Ovary (tissue), 9 donors: Measurements from ENCODE around the gene ALG13. TPM values are rescaled to one million over a fixed set of nuclear protein-coding genes. Genes with fewer than 3 reads are reported as not detected.

Source experiments
- DNase-seq, 5 donors: peaks; one replicate each; pipeline ENCODE4 v3.0.0-alpha.2; 2019 to 2020
- H3K27ac ChIP-seq, 2 donors: fragments of 200-600 bp; one replicate each; pipeline versions ENCODE4 v1.5.1 to v1.8.0; 2019 to 2022
- H3K27me3 ChIP-seq: fragments of 200-600 bp; one replicate; pipeline ENCODE4 v1.8.0; 2022
- H3K36me3 ChIP-seq: fragments of 200-600 bp; sonication (generic); one replicate; pipeline ENCODE4 v1.5.1; 2019
- H3K4me1 ChIP-seq: one replicate; pipeline ENCODE4 v1.8.1; 2013; ENCODE audit warnings: mild to moderate bottlenecking, moderate library complexity; ENCODE audit not compliant: insufficient read depth
- H3K4me3 ChIP-seq: fragments of 200-600 bp; sonication (generic); one replicate; pipeline ENCODE4 v1.5.1; 2017
- H3K9me3 ChIP-seq, 2 donors: fragments of 200-600 bp in 1 of 2; sonication (generic) in 1 of 2; one replicate each; pipeline versions ENCODE4 v1.5.1 to v1.8.1; 2013 to 2019; ENCODE audit warnings: mild to moderate bottlenecking in 1 of 2, moderate library complexity in 1 of 2
- CTCF ChIP-seq, 3 donors: fragments of 450-650 bp in 2 of 3; fragments of 200-600 bp in 1 of 3; IDR thresholded peaks; one replicate each; pipeline versions ENCODE4 v1.5.1 to v1.8.0; 2016 to 2022; ENCODE audit warnings: antibody characterized with exemption in 3 of 3, mild to moderate bottlenecking in 1 of 3
- EP300 ChIP-seq: sonication (generic); formaldehyde crosslinking; IDR thresholded peaks from one replicate; pipeline ENCODE4 v1.6.1; 2017; ENCODE audit warnings: antibody characterized with exemption
- POLR2A ChIP-seq: fragments of 450-650 bp; IDR thresholded peaks from one replicate; pipeline ENCODE4 v1.6.1; 2017; ENCODE audit warnings: antibody characterized with exemption, mild to moderate bottlenecking, moderate library complexity
- WGBS, 3 donors: extraction: QIAGEN DNeasy Blood & Tissue Kit in 1 of 3; methylation state at CpG; one replicate each; pipeline versions ENCODE4 v1.1.5 to v1.1.7; 2013 to 2017; 5-methylcytosine and 5-hydroxymethylcytosine counted together
- intact Hi-C, 4 donors: fragments of 100-400 bp; cut with DNase I; formaldehyde crosslinking; loops; one replicate each; pipeline versions ENCODE4 v1.11.0 to v1.15.1; 2022 to 2023
- polyA plus RNA-seq, 2 donors: library from polyadenylated mRNA; stranded (reverse); fragments of 200-250 nt in 1 of 2; fragments of 350-450 nt in 1 of 2; fragmentation: Illumina TruSeq in 1 of 2; extraction: RNeasy Lipid Tissue Mini Kit (QIAGEN cat#74804) in 1 of 2; gene quantifications; one replicate each; pipeline ENCODE4 v1.2.3, GENCODE V29; 2013 to 2014
- total RNA-seq, 7 donors: library from RNA; depleted of rRNA in 2 of 7; stranded (reverse); fragments of >200 nt in 2 of 7; fragmentation: NEBNext Ultra II Directional in 3 of 7; extraction: Animal tissue kit (Norgen Biotek cat#: 25700) in 3 of 7; gene quantifications; one replicate each; pipeline versions ENCODE4 v1.1.0 to v1.2.4, GENCODE V29; 2016 to 2023
- donor health status: DM: no; HTN: no; CAD: no; lungs with moderate emphysema.
- donor health status: DM: no; HTN: no; CAD: no.
- donor health status: Bipolar disorder and iron deficiency.
- donor health status: DM: yes; HTN: yes; CAD: no.
- donor health status: DM: no; HTN: no; CAD: no.
- donor health status: DM: yes; HTN: yes; CAD: no.

The ALG13 gene
- total and polyA plus RNA-seq, 9 donors: 26.4 to 81.8 (median 34.1) TPM

DNA sequence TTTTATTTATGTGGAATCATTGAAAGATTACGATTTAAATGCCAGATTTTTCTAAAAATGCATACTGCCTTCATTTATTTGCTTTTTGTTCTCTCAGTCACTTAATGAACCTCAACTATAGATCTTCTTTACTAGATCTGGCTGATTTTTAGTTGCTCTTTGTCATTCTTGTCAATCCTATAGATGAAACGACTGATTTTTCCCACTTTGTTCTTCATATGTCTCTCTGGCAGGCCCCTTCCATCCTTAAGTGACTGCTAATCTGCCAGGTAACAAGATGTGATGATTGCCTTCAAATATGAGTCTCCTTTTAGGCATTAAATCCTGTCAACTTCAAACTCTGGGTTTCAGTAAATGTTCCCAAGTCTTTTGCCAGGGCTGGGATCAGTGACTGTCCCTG, 61.0 kb downstream of the ALG13 start:
- DNase-seq: no peak
- no peaks in the 10 kb centered on the region for H3K9me3 ChIP-seq
- no peaks in the 10 kb centered on the region for H3K4me1 ChIP-seq
- intact Hi-C loops: no loop called here
- no peak overlapping the region for H3K4me3 ChIP-seq
- H3K27ac ChIP-seq: no peak overlapping the region
- H3K36me3 ChIP-seq: no peaks in the 10 kb centered on the region
- 55 to 61% (median 58%) methylated on average over 2 of the region's 2 CpGs for WGBS, 3 donors
- H3K27me3 ChIP-seq: no peaks in the 10 kb centered on the region
- TF ChIP-seq EP300: no peak
- TF ChIP-seq POLR2A: no peak
- TF ChIP-seq CTCF (IDR thresholded peaks at IDR 0.05): no peak

GRCh38 chrX:111743316-111743715, 62.3 kb downstream of the ALG13 start:
- no peak for DNase-seq
- no peak for TF ChIP-seq CTCF (IDR thresholded peaks at IDR 0.05)
- no peak for TF ChIP-seq EP300
- no peak for TF ChIP-seq POLR2A
- Histone ChIP-seq H3K27me3 (no peaks in the 10 kb centered on the region), H3K4me1 (no peaks in the 10 kb centered on the region), H3K9me3 (no peaks in the 10 kb centered on the region), H3K27ac (no peak overlapping the region), H3K4me3 (no peak overlapping the region), H3K36me3 (no peaks in the 10 kb centered on the region)
- WGBS, 3 donors: 79 to 85% (median 83%) methylated on average over 2 of the region's 2 CpGs
- intact Hi-C loops: no loop called here

DNA sequence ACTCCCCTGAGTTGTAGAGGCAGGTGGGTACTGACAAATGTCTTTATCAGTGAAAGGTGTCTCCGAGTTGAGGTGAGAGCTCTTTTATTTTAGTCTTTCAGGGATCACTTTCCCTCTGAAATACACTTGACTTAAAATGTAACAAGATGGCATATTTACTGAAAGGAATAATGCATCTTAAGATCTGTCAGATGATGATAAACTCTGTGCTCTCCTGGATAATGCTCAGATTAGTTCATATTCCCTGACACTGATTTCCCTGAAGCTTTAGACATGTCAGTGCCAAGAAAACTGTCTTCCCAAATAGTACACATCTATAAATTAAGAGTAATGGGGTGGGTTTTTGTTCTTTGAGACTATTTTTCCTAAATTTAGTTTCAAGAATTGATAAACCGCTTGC, 75.5 kb downstream of the ALG13 start:
- DNase-seq: no peak
- WGBS, 3 donors: 75 to 83% (median 81%) methylated on average over 2 of the region's 2 CpGs
- Histone ChIP-seq H3K36me3 (no peaks in the 10 kb centered on the region), H3K27me3 (no peaks in the 10 kb centered on the region), H3K9me3 (no peaks in the 10 kb centered on the region), H3K27ac (no peak overlapping the region), H3K4me1 (no peaks in the 10 kb centered on the region), H3K4me3 (no peak overlapping the region)
- intact Hi-C loops: no loop called here
- no peak for TF ChIP-seq CTCF (IDR thresholded peaks at IDR 0.05)
- TF ChIP-seq EP300: no peak
- no peak for TF ChIP-seq POLR2A

DNA sequence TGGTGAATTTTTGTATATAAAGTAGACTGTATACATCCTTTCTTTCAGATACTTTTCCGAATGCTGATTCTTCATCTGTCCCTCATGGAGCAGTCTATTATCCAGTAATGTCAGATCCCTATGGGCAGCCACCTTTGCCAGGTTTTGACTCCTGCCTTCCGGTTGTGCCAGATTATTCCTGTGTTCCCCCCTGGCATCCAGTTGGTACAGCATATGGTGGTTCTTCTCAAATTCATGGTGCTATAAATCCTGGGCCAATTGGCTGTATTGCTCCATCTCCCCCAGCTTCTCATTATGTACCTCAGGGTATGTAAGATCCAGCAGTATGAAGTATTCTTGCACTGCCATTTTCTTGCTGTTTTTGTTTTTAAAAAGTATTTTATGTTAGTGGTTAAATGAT, 78.7 kb downstream of the ALG13 start:
- Histone ChIP-seq H3K4me3 (no peak overlapping the region), H3K27ac (no peak overlapping the region), H3K27me3 (no peaks in the 10 kb centered on the region), H3K36me3 (no peaks in the 10 kb centered on the region), H3K9me3 (no peaks in the 10 kb centered on the region), H3K4me1 (no peaks in the 10 kb centered on the region)
- no peak for TF ChIP-seq EP300
- intact Hi-C loops: no loop called here
- WGBS, 3 donors: 87 to 92% (median 90%) methylated on average over 2 of the region's 2 CpGs
- DNase-seq: no peak

GRCh38 chrX:111761578-111762135, 80.7 kb downstream of the ALG13 start:
- DNase-seq: no peak
- Histone ChIP-seq H3K27me3 (no peaks in the 10 kb centered on the region), H3K4me1 (no peaks in the 10 kb centered on the region), H3K36me3 (no peaks in the 10 kb centered on the region), H3K27ac (no peak overlapping the region), H3K4me3 (no peak overlapping the region), H3K9me3 (no peaks in the 10 kb centered on the region)
- intact Hi-C loops: no loop called here
- TF ChIP-seq POLR2A: no peak
- WGBS, 3 donors: 57 to 73% (median 63%) methylated on average over 3 of the region's 3 CpGs
